ENCODE results near the gene HDAC4. TPM values are rescaled to one million over a fixed set of nuclear protein-coding genes. Genes with fewer than 3 reads are reported as not detected.

HDAC4 gene
- total RNA-seq, 2 experiments from 2014 or later = 22.6 to 24.5 TPM

DNA sequence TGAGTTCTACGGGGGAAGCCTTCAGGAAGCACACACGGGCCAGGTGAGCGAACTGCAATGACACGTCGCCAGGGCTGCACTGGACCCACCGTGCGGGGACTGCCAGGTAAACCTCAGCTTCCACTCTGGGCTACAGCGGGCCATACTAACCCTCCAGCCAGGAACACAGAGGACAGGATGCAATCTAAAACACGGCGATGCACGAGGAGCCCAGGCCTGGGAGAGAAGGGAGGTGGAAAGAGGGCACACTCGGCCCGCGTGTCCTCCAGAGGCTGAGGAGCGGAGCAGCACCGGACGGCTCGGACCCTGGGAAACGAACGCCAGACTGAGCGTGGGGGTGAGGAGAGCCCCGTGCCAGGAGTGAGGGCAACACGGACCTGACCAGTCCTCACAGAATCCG lies 69.3 kb downstream of the HDAC4 start:
- CTCF ChIA-PET = no interaction called here

DNA sequence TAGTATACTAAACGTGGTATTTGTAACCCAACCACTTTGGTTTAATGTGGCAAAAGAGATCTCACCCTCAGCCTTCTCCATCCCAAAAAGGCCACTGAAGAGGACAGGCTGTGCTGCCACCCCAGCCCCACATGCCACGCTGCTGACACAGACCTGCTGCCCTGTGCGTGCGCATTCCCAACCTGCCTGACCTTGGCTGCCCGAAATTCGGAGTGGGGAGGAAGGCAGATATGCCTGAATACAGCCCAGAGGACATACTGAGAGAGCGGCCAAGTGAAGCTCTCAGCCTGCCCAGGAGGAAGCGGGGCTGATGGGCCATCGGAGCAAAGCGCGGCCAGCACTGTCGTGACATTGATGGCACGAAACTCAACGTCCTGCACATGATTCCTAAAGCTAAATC lies 70.0 kb downstream of the HDAC4 start:
- no peaks in the 10 kb centered on the region for H3K36me3 Mint-ChIP-seq (ENCODE audit: low read depth)
- no peak for ATAC-seq
- CTCF ChIA-PET = no interaction called here
- POLR2A ChIA-PET = no interaction called here
- no peak for DNase-seq
- intact Hi-C loops (cut with micrococcal nuclease) = no loop called here
- H3K4me1 Mint-ChIP-seq (ENCODE audit: low read depth) = peaks cover 43% of the 10 kb centered on the region
- TF ChIP-seq, protein P1, sequence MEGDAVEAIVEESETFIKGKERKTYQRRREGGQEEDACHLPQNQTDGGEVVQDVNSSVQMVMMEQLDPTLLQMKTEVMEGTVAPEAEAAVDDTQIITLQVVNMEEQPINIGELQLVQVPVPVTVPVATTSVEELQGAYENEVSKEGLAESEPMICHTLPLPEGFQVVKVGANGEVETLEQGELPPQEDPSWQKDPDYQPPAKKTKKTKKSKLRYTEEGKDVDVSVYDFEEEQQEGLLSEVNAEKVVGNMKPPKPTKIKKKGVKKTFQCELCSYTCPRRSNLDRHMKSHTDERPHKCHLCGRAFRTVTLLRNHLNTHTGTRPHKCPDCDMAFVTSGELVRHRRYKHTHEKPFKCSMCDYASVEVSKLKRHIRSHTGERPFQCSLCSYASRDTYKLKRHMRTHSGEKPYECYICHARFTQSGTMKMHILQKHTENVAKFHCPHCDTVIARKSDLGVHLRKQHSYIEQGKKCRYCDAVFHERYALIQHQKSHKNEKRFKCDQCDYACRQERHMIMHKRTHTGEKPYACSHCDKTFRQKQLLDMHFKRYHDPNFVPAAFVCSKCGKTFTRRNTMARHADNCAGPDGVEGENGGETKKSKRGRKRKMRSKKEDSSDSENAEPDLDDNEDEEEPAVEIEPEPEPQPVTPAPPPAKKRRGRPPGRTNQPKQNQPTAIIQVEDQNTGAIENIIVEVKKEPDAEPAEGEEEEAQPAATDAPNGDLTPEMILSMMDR (IDR thresholded peaks at IDR 0.05) = no peak
- H3K9me3 Mint-ChIP-seq = no peaks in the 10 kb centered on the region
- no peak overlapping the region for H3K4me3 Mint-ChIP-seq
- H3K27me3 Mint-ChIP-seq = no peaks in the 10 kb centered on the region
- no peak overlapping the region for H3K27ac Mint-ChIP-seq

More for the DNA sequence above, 69.3 kb downstream of the HDAC4 start:
- TF ChIP-seq, protein P1 (IDR thresholded peaks at IDR 0.05) = no peak
- Mint-ChIP-seq H3K36me3 (ENCODE audit: low read depth) (no peaks in the 10 kb centered on the region), H3K4me3 (no peak overlapping the region), H3K9me3 (no peaks in the 10 kb centered on the region), H3K27me3 (no peaks in the 10 kb centered on the region), H3K27ac (no peak overlapping the region), H3K4me1 (ENCODE audit: low read depth) (peaks cover 37% of the 10 kb centered on the region)
- intact Hi-C loops (cut with micrococcal nuclease) = no loop called here
- ATAC-seq = no peak
- POLR2A ChIA-PET = no interaction called here
- no peak for DNase-seq

DNA sequence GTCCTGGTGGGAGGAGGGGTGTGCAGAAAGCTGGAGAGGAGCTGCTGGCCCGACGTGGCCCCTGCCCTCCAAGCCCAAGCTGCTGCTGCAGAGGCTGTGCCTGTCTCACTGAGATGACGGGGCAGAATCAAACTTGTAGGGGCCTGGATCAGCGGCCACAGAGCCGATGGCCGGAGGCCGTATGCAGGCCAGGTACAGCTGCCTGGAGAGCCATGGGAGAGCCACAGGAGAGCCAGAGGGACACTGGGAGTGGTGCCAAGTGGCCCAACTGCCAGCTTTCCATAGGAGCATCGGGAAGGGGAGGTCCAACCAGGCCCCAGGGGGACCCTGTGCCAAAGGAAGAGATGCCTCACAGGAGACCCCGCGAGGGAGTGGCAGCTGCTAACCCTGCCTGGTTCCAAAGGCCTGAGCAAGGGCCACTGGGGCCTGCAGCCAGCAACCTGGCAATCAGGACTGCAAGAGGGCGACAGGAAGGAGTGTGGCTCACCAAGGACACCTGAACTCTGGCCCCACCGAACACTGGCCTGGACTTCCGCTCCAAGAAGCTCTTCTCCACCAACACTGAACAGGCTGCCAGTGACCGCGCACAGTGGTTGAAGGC lies 70.7 kb downstream of the HDAC4 start:
- Mint-ChIP-seq H3K4me3 (no peak overlapping the region), H3K9me3 (peaks cover 1% of the 10 kb centered on the region), H3K4me1 (ENCODE audit: low read depth) (peaks cover 47% of the 10 kb centered on the region), H3K27ac (no peak overlapping the region), H3K36me3 (ENCODE audit: low read depth) (peaks cover 3% of the 10 kb centered on the region), H3K27me3 (no peaks in the 10 kb centered on the region)
- ChIA-PET POLR2A (interaction anchor here (1.0 to 1.1 kb wide), 2 partner anchors 10 to 26 kb away, joined by 3 to 4 read pairs; no protein-coding TSS in a partner anchor), CTCF (no interaction called here)
- ATAC-seq (no peak), DNase-seq (no peak)
- TF ChIP-seq, protein P1 (IDR thresholded peaks at IDR 0.05) = no peak
- intact Hi-C loops (cut with micrococcal nuclease) = loop anchor here (10.0 kb wide), 1 partner anchor 45 kb away; no protein-coding TSS in a partner anchor

GRCh38 chr2:239329284-239329971 lies 71.4 kb downstream of the HDAC4 start:
- Mint-ChIP-seq H3K9me3 (peaks cover 2% of the 10 kb centered on the region), H3K27me3 (no peaks in the 10 kb centered on the region), H3K4me3 (no peak overlapping the region), H3K4me1 (ENCODE audit: low read depth) (peaks cover 54% of the 10 kb centered on the region), H3K27ac (no peak overlapping the region), H3K36me3 (ENCODE audit: low read depth) (peaks cover 4% of the 10 kb centered on the region)
- TF ChIP-seq, protein P1 (IDR thresholded peaks at IDR 0.05) = no peak
- intact Hi-C loops (cut with micrococcal nuclease) = loop anchor here (10.0 kb wide), 1 partner anchor 45 kb away; no protein-coding TSS in a partner anchor
- ATAC-seq (no peak), DNase-seq (no peak)
- ChIA-PET CTCF (interaction anchor here (2.7 to 2.8 kb wide), 2 partner anchors 36 to 52 kb away, joined by 5 to 9 read pairs; no protein-coding TSS in a partner anchor), POLR2A (interaction anchor here (1.0 to 1.1 kb wide), 2 partner anchors 11 to 25 kb away, joined by 3 to 4 read pairs; no protein-coding TSS in a partner anchor)

Measured in activated CD8-positive, alpha-beta T cell treated with anti-CD3 and anti-CD28 coated beads for 36 hours (primary cell).